DMS114 treated with DMSO at 0.1 percent for 48 hours (cell line): ENCODE data around the gene IFFO2.
A peak's percentile ranks its signal among the peaks of the same experiment; 100 is the strongest.
"Not testable (repeated sequence)": the region's sequence is repeated elsewhere in the genome, so short reads cannot be mapped to it uniquely, and the experiment has no call there.

Experiments
- DNase-seq: peaks from one replicate; lab custom pipeline; 2025; ENCODE audit not compliant: unreplicated experiment; lab: John Stamatoyannopoulos, UW

Gene IFFO2

DNA sequence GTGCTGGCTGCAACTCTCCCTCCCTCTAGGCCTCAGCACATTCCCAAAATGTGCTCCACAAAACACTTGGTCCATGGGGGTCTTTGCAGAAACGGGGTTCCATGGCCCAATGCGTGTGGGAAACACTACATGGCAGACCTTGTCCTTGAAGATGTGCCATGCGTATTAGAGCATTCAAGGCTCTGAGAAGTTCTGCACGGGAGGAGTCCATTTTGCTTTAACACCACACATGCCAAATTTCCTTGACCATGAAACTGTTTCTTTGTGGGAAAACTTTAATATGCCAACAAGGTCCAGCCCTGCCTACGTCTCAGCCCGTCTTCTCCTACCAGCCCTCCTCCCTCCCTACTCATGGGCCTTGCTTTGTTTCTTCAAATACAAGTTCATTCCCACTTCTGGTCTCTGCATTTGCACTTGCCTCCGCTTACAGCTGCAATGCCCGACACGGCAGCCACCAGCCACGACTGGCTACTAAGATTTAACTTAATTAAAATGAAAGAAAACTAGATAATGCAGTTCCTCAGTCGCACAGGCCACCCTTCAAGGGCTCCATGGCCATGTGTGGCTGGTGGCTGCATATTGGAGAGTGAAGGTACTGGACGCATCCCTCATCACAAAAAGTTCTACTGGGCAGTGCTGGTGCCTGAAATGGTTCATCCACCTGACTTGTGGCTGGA is 77.8 kb downstream of the IFFO2 start:
- no peak for DNase-seq

DNA sequence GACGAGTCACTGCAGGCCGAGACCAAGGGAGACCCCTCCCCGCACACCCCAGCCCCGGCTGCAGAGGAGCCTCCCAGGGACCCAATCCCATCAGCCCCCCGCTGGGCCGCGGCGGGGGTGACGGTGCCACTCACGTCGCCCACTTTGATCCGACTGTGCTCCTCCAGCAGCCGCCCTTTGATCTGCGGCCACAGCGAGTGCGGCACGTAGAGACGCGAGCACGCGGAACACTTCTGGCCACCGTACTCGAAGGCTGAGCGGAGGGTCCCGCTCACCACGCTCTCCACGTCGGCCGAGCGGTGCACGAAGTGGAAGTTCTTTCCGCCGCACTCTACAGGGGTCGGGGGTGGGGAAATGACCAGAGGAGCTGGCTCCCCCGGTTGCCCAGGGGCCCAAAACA is 79.2 kb downstream of the IFFO2 start:
- DNase-seq: no peak

DNA sequence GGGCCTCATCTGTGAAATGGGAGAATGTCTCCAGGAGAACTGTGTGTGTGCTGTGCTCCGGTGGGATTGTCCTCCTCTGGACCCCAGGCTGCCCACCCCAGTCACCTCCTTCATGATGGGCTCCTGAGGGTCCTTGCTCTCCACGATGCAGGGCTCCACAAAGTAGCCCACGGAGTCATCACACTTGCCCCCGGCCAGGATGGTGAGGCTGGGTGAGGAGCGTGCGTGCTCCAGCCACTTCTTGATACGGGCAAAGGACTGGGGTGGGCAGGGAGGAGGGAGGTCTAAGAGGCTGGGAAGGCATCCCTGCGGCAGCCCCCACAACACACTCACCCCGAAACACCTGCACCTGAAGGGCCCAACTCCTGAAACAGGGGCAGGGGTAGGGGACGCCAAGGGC is 80.3 kb downstream of the IFFO2 start:
- DNase-seq: no peak

DNA sequence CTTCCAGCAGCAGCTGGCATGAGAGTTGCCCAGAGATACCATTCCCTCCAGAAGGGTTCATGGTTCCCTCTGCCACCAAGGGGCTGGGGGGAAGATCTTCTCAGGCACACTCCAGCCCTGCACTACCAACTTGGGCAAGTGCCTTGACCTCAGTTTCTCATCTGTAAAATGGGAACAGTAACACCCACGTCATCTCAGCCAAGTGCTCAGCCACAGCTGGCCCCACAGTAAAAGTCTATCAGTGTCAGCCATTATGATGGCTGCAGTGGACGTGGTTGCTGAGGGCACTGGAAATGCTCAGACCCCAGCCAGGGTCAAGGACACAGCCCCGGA is 80.7 kb downstream of the IFFO2 start:
- no peak for DNase-seq

DNA sequence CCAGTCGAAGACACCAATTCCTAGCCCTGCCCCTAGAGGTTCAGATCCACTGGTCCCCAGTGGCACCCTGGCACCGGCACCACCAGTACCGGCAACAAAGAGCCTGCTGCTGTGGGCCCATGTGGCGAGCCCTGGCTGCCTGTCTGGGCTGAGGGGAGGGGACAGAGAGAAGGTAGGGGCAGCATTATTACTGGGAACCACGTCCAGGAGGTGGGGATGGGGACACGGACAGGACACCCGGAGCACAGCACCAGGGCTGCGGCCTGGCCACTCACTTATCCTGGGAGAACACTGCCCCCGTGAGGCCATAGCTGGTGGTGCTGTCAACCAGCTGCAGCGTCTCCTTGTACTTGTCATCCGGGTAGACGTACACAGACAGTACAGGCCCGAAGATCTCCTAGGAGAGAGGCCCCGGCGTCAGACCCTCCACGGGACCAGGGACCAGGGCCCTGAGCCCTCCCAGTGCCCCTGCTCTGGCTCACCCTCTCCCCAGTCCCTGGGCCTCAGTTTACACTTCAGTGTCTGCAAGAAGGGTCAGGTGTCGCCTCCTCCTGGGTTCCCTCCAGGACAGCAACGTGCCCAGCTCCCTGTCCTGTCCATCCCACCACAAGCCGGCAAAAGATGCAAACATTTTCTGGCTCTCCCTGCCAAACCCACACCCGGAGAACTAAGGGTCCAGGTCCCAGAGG is 81.2 kb downstream of the IFFO2 start:
- peak; percentile 58 for DNase-seq

DNA sequence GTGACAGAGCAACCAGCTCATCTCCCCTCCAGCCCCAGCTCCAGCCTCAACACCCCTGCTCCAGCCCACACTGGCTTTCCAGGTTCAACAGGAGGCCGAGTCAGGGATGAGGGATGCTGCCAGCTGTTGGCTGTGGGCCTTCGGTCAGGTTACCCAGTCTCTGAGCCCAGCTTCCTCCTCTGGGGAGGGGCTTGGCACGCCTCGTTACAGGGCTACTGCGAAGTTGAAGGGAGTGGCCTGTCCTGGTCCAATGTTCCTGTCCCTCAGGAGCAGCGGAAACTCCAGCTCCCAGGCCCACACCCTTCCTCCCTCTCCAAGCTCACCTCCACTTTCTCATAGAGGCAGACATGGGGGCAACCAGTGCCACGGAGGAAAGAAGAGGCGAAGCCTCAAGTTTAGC is 81.9 kb downstream of the IFFO2 start:
- no peak for DNase-seq

DNA sequence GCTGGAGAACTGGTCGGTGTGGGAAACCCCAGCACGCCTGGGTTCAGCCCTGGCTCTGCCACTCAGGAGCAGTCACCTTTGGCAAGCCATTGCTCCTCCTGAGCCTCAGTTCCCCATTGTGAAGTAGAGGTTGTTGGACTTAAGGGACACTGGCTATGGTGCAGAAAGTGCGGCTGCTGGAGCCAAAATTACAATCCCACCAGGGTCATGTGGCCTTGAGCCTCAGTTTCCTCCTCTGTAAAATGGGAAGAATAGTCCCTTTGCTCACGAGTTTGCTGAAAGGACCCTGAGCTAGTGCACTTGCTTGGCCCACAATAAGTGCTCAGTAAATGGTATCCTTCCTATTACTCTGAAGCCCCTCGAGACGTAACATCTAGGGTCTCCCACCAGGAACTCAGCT is 82.4 kb downstream of the IFFO2 start:
- DNase-seq: no peak

DNA sequence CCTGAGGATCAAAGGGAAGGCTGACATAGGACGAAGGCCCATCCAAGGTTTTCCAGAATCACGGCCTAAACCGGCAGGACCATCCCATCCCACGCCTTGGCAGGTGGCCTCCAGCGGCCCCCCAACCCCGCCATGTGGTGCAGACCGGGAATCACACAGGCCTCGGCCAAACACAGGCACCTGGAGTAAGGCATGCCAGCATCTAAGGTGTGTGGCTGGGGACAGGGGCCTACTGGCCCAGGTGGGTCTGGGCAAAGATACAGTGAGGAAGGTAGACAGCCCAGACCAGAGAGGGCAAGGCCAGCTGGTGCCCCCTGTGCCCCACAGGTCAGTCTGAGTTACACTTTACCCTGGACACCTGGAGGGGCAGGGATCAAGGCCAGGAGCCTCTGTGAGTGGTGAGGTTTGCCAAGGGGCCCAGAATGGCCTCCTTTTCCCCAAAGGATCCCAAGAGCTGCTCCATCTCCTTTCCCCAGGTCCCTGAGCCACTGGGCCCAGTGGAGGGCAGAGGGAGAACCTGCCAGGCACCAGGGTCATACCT is 84.3 kb downstream of the IFFO2 start:
- DNase-seq: no peak

DNA sequence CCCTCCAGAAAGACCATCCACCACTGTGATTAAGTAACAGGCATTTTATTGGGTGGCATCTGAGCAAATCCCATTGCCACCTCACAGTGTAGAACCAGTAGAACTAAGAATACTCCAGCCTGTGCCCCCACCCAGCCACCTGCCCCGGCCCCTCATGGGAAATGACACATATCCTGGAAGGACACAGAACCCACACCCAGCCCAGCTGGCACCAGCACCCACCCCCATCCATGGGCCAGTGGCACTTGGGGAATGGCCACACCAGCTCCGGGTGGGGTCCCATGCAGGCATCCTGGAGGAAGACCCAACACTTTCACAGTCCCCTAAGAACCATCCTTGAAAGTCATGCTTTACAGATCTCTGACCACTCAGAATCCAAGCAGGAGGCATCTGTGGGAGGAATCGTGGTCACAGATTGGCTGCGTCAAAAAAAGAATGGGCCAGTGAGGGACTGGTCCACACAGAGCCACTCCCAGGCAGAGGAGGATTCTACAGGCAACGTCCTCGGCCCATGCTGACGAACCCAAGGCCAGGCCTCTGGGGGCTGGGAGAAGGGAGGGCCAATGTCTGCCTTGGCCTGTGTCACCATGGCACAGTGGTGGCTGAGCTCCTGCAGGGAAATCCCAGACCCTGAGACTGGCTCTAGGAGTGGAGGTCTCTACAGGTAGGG is 84.9 kb downstream of the IFFO2 start:
- DNase-seq: no peak

DNA sequence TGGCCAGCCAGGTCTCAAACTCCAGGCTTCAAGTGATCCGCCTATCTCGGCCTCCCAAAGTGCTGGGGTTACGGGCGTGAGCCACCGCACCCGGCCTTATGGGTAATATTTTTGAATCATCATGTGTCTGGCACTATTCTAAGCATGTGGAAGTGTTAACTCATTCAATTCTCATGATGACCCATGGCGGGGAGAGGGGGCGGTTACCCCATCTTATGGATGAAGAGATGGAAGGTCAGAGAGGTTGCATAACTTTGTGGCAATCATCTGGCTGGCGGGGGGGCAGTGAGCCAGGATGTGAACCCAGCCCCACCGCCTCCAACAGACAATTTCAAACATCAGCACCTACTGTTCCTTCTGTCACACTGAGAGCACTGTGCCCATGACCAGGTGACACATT is 85.5 kb downstream of the IFFO2 start:
- DNase-seq: no peak

DNA sequence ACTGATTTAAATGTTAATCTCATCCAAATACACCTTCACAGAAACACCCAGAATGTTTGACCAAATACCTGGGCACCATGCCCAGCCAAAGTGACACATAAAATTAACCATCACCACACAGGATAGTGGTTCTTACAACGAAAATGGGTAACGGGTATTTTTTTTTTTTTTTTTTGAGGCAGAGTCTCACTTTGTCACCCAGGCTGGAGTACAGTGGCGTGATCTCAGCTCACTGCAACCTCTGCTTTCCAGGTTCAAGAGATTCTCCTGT is 85.9 kb downstream of the IFFO2 start:
- DNase-seq: not testable (repeated sequence)

DNA sequence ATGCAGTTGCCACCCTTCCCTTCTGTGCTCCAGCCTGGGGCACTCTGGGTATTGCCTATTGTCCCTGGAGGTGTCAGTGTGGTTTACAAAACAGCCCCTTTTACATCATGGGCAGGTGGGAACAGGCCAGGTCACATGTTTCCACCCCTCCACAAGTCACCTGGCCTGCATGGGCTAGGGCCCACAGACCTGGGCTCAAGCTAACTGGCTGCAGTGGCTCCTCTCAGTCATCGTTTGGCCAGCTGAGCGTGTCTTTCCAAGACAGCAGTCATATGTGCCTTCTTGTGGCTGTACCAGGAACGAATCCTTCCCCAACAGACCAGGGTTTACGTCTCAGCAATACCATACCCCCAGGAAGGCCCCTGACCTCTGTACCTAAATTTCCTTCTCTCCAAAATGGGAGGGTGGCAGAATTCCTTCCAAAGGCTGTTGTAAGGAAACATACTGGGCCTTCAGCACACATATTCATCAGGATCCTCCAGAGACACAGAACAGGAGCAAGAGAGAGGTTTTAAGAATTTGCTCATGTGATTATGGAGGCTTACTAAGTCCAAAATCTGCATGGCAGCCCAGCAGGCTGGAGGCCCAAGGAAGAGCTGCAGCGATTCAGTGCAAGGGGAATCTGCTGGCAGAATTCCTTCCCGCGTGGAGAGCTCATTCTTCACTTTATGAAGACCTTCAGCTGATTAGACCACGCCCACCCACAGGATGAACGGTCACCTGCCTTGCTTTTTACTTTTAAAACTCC is 86.5 kb downstream of the IFFO2 start:
- DNase-seq: no peak

DNA sequence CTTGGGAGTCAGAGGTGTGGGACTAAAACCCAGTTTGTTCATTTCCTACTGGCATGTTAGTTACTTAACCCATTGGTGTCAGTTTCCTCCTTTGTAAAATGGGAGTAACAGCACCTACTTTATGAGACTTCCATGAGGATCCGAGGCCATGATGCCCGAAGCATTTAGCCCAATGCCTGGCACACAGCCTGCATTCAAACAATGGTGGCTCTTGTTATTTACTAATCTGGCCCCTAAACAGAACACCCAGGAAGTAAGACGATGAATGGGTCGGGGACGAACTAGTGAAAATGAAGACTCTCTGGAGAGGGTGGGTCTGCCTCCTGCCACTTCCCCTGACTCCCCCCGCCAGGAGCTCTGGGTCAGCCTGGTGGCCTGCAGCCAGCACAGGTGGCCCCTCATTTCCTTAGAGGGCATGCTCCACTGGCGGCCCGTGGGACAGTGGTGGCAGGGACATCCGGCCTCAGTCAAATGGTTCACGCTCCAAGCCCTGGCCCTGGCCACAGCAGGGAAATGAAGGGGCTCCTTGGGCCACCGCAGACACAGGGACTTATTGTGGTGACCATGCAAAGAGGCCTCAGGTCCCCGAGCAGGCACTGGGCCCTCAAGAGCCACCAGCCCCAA is 87.6 kb downstream of the IFFO2 start:
- DNase-seq: no peak

DNA sequence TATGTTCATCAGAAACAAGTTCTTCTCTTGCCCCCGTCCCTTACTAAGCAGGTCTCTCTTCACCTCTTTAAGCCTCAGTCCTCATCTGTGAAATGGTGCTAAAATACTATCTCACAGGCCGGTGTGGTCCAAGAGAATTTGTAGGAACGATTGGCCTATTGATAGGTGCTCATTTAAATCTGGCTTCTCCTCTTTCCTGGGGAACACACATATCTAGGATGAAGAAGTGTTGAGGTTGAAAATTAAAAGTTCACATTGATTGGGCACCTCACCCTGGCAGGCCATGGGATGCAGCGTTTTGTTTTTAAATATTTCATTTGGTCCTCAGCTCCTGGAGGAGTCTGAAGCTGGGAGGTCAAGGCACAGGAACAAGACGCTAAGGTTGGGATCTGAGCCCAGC is 88.1 kb downstream of the IFFO2 start:
- no peak for DNase-seq

DNA sequence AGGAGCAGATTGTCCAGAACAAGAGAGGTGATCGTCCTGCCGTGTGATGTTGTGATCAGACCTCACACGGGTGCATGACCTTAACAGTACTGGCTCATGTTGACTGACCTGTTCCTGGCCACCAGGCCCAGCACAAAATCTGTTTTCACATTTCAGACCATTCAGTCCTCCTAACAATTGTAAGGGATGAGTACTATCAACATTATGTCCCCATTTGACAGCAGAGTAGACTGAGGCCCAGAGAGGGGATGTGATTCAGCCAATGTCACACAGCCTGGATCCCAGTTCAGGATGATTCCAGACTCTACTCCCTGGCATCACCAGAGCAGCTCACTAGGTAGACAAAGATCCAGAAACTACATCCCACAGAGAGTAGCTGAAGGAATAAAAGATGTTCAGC is 89.6 kb downstream of the IFFO2 start:
- DNase-seq: no peak

DNA sequence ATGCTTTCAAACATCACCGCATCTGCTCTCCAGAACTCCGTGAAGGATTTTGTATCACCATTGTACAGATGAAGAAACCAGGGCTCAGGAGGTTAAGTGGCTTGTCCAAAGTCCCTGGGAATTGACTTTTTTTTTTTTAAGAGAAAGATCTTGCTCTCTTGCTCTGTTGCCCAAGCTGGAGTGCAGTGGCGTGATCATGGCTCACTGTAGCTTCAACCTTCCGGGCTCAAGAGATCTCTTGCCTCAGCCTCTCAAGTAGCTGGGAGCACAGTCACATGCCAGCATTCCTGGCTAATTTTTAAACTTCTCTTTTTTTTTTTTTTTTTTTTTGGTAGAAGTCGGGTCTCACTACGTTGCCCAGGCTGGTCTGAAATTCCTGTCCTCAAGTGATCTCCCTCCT is 90.2 kb downstream of the IFFO2 start:
- no peak for DNase-seq

DNA sequence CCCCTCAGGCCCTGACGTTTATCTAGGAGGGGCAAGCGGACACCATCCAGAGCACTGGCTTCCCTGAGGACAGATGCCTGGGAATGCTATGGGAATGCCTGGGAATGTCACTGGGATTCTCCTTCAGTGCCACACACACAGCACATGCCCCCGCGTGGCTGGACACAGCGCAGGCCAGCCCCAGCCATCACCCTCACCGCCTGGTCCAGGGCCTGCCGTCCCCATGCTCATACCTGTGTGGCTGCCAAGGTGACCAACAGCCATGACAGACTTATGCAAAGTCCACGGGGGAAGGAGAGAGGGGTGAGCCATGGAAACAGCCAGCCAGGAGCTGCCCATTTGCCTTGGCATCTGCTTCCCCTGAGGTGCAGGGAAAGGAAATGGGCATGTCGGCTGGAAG is 91.3 kb downstream of the IFFO2 start:
- DNase-seq: no peak

DNA sequence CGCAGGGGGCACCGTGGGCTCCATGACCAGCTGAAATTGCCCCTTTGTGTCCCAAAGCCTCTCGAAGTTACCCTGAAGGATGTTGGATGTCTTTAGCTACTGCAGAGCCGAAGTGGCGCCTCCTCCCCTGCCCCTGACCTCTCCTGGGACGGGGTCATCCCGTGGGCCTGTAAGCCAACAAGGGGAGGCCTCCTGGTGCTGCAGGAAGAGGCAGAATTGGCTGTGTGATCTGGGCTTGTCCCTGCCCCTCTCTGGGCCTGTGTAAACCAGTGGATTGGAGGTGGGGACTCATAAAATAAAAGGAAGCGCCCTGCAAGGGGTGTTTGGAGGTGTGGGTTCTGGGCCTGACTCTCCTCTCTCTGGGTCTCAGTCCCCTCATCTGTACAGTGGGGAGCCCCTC is 94.9 kb downstream of the IFFO2 start:
- DNase-seq: no peak

DNA sequence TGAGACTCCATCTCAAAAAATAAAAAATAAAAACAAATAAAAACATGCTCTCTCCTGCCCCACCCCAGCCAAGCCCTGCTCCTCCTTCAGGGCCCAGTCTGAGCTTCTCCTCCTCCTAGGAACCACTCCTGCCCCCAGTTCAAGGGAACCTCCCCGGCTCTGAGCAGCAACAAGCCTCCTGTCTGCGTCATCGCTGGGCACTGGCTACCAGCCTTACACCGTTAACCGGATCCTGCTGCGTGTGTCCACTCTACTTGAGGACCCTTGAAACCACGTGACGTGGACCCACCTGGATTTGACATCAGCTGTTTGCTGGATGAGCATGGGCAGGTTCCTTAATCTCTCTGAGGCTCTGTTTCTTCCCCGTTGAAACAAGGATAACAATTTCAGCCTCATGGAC is 95.4 kb downstream of the IFFO2 start:
- no peak for DNase-seq

DNA sequence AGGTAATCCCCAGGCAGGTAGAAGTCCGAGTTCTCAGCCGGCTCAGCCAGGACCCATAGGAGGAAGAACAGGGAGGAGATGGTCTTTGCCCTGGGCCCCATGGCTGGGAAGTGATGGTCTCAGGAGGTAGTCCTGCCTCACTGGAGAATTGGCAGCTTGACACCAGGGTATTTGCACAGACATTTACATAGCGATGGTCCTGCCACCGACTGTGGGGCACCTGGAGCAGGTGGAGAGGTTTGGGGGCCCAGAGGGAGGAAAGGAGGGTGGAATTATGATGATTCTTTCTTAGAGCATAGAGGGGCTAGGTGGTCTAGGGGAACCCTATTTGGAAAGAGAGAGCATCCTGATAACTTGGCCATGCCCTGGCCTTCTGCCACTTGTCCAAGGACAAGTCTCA is 96.9 kb downstream of the IFFO2 start, which contains the start of gene TAS1R2:
Gene TAS1R2 (minus strand): TSS at position 101 of the 400 bp plus-strand sequence. CDS start 0 bp downstream, at position 101.
- no peak for DNase-seq

DNA sequence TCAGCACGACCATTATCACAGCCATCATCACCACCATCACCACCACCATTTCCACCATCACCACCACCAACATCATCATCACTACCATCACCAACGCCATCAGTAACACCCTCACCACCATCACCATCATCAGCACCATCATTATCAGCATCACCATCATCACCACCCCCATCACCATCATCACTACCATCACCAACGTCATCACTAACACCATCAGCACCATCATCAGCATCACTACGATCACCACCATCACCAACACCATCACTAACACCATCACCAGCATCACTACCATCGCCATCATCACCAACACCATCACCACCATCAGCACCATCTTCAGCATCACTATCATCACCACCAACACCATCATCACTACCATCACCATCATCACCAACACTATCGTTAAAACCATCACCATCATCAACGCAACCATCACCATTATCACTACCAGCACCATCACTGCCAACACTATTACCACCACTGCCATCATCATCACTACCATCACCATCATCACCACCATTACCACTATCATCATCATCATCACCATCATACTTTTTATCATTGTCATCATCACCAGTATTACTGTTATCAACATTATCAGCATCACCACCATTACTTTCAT is 98.3 kb downstream of the IFFO2 start:
- DNase-seq: no peak
